ENCODE measurements around the gene PCYT2. TPM values are rescaled to one million over a fixed set of nuclear protein-coding genes. Genes with fewer than 3 reads are reported as not detected.

PCYT2 gene
- total RNA-seq, 2 donors from 2014 or later, result 51.4 to 69.2 TPM

DNA sequence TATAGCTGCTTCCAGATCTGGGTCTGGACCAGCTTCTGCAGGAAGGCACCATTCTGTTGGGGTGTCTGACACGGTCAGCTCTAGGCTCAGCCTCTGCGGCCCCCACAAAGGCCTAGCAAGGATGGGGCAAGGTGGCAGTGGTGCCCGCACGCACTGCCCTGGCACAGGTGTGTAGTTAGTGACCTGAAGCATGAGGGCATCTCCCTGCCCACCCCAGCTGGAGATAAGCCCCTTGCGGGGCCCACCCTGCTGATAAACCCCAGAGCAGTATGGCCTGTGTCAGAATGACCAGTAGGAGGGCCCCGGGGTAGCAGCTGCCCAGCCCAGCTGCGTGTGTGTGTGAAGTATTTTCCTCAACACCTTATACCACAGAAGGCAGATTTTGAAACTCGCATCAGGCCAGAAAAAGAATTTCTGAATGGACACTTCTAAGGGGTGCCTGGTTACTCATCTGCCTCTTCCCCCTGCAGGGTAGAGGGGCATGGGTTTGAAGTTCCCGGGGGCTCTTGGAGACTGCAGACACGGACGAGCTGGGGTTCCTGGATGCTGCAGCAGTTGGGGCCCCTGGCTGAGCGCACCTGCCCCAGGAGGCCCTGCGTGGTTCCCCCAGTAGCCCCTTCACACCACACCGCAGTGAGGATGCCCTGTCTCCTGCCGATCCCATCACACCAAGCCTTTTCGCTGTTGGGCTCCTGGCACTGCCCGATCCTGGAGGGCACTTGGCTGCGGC is 44.6 kb downstream of the PCYT2 start:
- no peak for DNase-seq (ENCODE audit: low spot score)
- Histone ChIP-seq H3K27ac (peak overlapping the region in 1 of 2 donors; percentile 96), H3K4me3 (no peak overlapping the region), H3K27me3 (replicated peaks; ENCODE audit: insufficient read depth) (no peaks in the 10 kb centered on the region), H3K36me3 (peaks cover 0 to 10% of the 10 kb centered on the region in 2 donors), H3K9me3 (no peaks in the 10 kb centered on the region), H3K4me1 (replicated peaks) (peaks cover 20% of the 10 kb centered on the region)
- TF ChIP-seq POLR2AphosphoS5 (IDR thresholded peaks at IDR 0.05), result no peak
- TF ChIP-seq POLR2A (IDR thresholded peaks at IDR 0.05), result no peak
- TF ChIP-seq, protein P1, sequence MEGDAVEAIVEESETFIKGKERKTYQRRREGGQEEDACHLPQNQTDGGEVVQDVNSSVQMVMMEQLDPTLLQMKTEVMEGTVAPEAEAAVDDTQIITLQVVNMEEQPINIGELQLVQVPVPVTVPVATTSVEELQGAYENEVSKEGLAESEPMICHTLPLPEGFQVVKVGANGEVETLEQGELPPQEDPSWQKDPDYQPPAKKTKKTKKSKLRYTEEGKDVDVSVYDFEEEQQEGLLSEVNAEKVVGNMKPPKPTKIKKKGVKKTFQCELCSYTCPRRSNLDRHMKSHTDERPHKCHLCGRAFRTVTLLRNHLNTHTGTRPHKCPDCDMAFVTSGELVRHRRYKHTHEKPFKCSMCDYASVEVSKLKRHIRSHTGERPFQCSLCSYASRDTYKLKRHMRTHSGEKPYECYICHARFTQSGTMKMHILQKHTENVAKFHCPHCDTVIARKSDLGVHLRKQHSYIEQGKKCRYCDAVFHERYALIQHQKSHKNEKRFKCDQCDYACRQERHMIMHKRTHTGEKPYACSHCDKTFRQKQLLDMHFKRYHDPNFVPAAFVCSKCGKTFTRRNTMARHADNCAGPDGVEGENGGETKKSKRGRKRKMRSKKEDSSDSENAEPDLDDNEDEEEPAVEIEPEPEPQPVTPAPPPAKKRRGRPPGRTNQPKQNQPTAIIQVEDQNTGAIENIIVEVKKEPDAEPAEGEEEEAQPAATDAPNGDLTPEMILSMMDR (IDR thresholded peaks at IDR 0.05), result no peak
- intact Hi-C loops (cut with DNase I), result no loop called here
- WGBS, result 85% methylated on average over 18 of the region's 18 CpGs

DNA sequence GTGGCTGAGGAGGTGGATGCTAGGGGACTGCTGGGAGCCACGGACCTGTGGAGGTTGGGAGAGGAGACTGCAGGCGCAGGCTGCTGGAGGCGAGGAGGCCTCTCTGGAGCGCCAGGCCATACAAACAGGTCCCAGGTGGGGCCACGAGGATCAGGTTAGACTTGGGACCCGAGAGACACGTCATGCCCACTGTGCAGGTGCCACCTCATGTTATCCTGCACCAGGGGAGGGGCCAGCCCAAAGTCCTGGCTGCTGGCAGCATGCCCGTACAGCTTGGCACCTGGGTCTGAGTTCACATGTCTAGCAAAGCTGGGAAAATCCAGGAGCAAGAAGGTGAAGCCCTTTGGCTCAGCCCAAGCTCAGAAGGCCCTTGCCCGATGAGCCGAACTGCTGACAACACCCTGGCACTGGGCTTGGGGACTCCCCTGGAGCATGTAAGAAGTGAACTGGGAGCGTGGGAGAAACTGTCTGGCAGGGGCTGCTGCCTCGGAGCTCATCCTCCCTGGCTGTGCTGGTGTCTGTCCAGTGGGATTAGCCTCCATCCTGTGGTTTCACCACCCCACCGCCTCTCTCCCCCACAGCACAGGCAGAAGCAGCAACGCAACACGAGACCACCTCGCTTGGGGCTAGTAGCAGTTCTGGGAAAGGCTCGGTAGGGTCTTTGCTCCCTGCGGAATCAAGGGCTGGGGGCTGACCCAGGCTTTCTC is 45.3 kb downstream of the PCYT2 start:
- H3K27ac ChIP-seq, result no peak overlapping the region
- DNase-seq (ENCODE audit: low spot score), result no peak

DNA sequence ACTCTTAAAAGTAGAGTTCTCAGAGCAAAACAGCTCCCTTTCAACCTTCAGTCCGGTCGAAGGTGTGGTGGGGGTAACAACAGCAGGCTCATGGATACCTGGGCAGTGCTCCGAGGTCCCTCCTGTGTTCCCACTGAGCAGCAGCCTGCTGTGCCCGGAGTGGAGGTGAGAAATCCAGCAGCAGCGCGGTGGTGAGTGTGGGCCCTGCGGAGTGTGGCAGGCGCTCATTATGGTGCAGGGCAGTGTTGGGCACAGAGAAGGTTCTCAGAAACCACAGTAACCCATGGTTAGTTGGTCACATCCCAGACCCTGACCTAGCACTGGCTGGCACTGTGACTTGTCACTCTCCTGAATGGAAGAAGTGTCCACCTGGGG is 45.9 kb downstream of the PCYT2 start:
- Histone ChIP-seq H3K4me1 (replicated peaks) (peaks cover 20% of the 10 kb centered on the region), H3K27me3 (replicated peaks; ENCODE audit: insufficient read depth) (no peaks in the 10 kb centered on the region), H3K27ac (no peak overlapping the region), H3K9me3 (no peaks in the 10 kb centered on the region), H3K4me3 (no peak overlapping the region), H3K36me3 (peaks cover 0 to 10% of the 10 kb centered on the region in 2 donors)
- DNase-seq (ENCODE audit: low spot score), result no peak
- WGBS, result 91% methylated on average over 8 of the region's 8 CpGs
- intact Hi-C loops (cut with DNase I), result no loop called here
- TF ChIP-seq POLR2A (IDR thresholded peaks at IDR 0.05), result no peak
- TF ChIP-seq, protein P1 (IDR thresholded peaks at IDR 0.05), result no peak
- TF ChIP-seq POLR2AphosphoS5 (IDR thresholded peaks at IDR 0.05), result no peak

More for the DNA sequence above, 45.3 kb downstream of the PCYT2 start:
- 70% methylated on average over 15 of the region's 18 CpGs for WGBS
- H3K4me3 ChIP-seq, result no peak overlapping the region
- TF ChIP-seq POLR2A (IDR thresholded peaks at IDR 0.05), result no peak
- H3K36me3 ChIP-seq, result peaks cover 0 to 10% of the 10 kb centered on the region in 2 donors
- no peaks in the 10 kb centered on the region for H3K9me3 ChIP-seq
- peaks cover 20% of the 10 kb centered on the region for H3K4me1 ChIP-seq (replicated peaks)
- no peaks in the 10 kb centered on the region for H3K27me3 ChIP-seq (replicated peaks; ENCODE audit: insufficient read depth)
- intact Hi-C loops (cut with DNase I), result no loop called here

DNA sequence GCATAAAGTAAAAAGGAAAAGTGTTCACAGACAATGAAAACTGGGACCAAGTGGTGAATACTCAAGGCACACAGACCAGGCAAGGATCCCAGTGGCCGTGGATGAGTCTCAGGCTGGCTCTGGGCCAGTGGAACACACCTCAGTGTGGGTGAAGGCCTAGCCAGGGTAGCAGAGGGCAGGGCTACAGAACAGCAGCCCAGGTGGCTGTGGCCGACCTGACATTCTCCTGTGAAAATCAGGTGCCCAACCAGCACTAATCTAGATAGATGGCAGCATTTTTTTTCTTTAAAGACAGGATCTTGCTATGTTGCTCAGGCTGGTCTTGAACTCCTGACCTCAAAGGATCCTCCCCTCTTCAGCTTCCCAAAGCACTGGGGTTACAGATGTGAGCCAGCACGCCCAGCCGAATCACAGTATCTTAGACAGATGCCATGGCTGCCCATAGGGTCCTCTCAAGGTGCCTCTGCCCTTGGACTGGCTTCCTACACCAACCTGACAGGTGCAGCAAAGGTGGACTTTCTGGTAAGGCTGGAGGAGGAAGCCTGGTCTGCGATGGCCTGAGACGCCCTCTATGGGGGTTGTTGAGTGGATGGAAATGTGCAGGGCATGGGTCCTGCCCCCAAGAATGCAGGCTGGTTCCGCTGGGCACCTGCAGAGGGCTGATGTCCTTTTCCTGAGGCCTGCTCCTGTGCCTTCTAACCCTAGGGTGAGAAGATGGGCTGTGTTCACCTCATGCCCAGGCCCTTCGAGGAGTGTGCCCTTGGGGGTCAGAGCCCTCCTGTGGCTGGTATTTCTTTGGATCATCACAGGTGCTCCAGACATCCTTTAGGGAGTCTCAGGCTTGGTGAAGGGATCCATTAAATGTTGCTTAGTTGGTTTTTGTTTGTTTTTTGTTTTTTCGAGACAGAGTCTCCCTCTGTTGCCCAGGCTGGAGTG is 47.1 kb downstream of the PCYT2 start:
- Histone ChIP-seq H3K27ac (no peak overlapping the region), H3K4me3 (no peak overlapping the region), H3K9me3 (no peaks in the 10 kb centered on the region), H3K4me1 (replicated peaks) (peaks cover 14% of the 10 kb centered on the region), H3K36me3 (peaks cover 0 to 9% of the 10 kb centered on the region in 2 donors), H3K27me3 (replicated peaks; ENCODE audit: insufficient read depth) (no peaks in the 10 kb centered on the region)
- intact Hi-C loops (cut with DNase I), result no loop called here
- TF ChIP-seq, protein P1 (IDR thresholded peaks at IDR 0.05), result no peak
- no peak for TF ChIP-seq POLR2A (IDR thresholded peaks at IDR 0.05)
- DNase-seq (ENCODE audit: low spot score), result no peak
- WGBS, result 74% methylated on average over 9 of the region's 9 CpGs

DNA sequence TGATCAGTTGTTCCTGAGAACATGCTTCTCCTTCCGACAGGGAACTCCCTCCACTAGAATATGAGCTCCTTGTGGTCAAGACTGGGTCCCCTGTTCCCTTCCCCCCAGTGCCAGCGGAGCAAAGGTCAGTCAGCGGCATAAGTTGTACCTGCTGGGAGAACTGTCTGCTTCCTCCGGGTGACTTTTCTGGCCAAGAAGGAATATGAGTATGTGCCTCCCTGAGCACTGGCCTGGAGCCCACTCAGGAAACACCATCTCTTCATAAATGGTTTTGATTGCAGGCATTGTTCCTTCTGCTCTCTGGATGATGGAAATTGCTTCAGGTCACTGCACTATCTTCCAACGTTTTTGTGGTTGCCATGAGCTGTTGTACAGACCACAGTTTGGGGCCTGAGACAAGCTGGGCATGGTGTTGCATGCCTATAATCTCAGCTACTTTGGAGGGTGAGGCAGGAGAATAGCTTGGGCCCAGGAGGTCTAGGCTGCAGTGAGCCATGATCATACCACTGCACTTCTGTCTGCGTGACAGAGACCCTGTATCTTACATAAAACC is 48.0 kb downstream of the PCYT2 start:
- H3K9me3 ChIP-seq, result no peaks in the 10 kb centered on the region
- no peak for TF ChIP-seq POLR2A (IDR thresholded peaks at IDR 0.05)
- TF ChIP-seq POLR2AphosphoS5 (IDR thresholded peaks at IDR 0.05), result no peak
- peaks cover 16% of the 10 kb centered on the region for H3K4me1 ChIP-seq (replicated peaks)
- intact Hi-C loops (cut with DNase I), result no loop called here
- no peak for DNase-seq (ENCODE audit: low spot score)
- H3K27me3 ChIP-seq (replicated peaks; ENCODE audit: insufficient read depth), result no peaks in the 10 kb centered on the region
- 78% methylated on average over 6 of the region's 6 CpGs for WGBS
- H3K36me3 ChIP-seq, result no peaks in the 10 kb centered on the region
- no peak overlapping the region for H3K4me3 ChIP-seq
- H3K27ac ChIP-seq, result no peak overlapping the region

All from prostate gland (tissue), 2 donors.